Measurements from ENCODE around the gene NUDT2.

NUDT2 gene

GRCh38 chr9:34387239-34387638 is 57.9 kb downstream of the NUDT2 start:
- no peak for DNase-seq

GRCh38 chr9:34392511-34392910 is 63.1 kb downstream of the NUDT2 start:
- DNase-seq: no peak

Data from eye (tissue), 1 donor.